Measurements from ENCODE around the gene NUP43.

The NUP43 gene

DNA sequence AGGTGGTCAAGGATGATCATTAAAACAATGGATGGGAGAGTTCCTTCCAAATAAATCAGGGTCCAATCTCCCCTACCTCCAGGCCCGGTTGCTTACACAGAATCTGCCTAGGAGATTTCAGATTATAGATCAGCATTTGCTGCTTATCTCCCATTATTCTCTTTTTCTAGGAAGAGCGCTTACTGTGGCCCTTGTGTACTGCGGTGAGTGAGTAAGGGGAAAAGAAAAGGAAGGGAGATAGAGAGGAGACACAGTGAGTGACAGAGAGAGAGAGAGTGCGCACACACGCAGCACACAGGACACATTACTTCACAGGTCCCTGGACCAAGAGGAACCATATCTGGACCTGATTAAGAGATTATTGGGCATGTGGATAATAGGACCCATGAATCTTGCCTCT, 34.6 kb downstream of the NUP43 start:
- Histone ChIP-seq H3K4me3 (ENCODE audit: low read length) (no peak overlapping the region), H3K79me1 (ENCODE audit: low read length) (peaks cover 4% of the 10 kb centered on the region), H4K8ac (ENCODE audit: low read depth, low read length) (no peak overlapping the region), H2BK15ac (replicated peaks; ENCODE audit: low read depth) (no peak overlapping the region), H3K4me1 (ENCODE audit: control insufficient read depth, low read depth, low read length) (peaks cover 13% of the 10 kb centered on the region), H3K4me2 (ENCODE audit: low read length) (no peak overlapping the region), H3K4ac (ENCODE audit: low read depth, low read length) (no peak overlapping the region), H3K79me2 (ENCODE audit: control insufficient read depth, insufficient read depth, low read length) (peaks cover 56% of the 10 kb centered on the region), H2BK120ac (ENCODE audit: low read depth, low read length) (no peak overlapping the region), H2AK5ac (ENCODE audit: low read length) (no peak overlapping the region), H3K27me3 (ENCODE audit: insufficient read depth, low read length, poor library complexity) (no peaks in the 10 kb centered on the region), H4K5ac (ENCODE audit: low read length) (no peak overlapping the region), H3K56ac (ENCODE audit: low read length) (peak overlapping the region; percentile 6), H3K27ac (ENCODE audit: low read depth, low read length) (peak overlapping the region; percentile 62), H3K23ac (ENCODE audit: low read length) (no peak overlapping the region), H3K36me3 (ENCODE audit: control insufficient read depth, insufficient read depth, low read length) (no peaks in the 10 kb centered on the region), H3K9ac (ENCODE audit: low read length) (no peak overlapping the region), H2BK5ac (ENCODE audit: low read length) (no peak overlapping the region), H3K18ac (ENCODE audit: low read length) (no peak overlapping the region)
- no peak for DNase-seq
- no CpG with 5 or more reads among the region's 5 CpGs for WGBS (ENCODE audit: extremely low coverage, insufficient coverage, low lambda C conversion rate)

DNA sequence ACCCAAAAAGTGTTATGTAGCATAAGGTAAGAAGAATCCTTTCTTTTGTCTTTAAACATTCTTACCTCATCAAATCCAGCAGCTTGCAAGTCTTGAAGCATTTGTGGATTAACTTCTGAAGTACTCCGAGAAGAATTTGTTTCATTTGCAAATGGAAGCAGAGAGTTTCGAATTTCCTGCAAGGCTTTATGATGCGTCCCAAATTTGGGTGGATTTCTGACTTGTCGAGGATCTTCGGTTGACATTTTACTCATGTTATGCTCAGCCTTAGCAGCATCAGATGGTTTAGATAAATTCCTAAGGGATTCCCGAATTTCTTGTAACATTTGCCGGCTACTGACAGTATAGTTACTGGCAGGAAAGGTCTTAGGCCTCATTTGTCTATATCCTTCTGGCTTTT, 44.6 kb downstream of the NUP43 start:
- H3K9ac ChIP-seq (ENCODE audit: low read length) = no peak overlapping the region
- H3K56ac ChIP-seq (ENCODE audit: low read length) = peak overlapping the region; percentile 40
- no peak overlapping the region for H3K23ac ChIP-seq (ENCODE audit: low read length)
- H3K4me1 ChIP-seq (ENCODE audit: control insufficient read depth, low read depth, low read length) = no peaks in the 10 kb centered on the region
- H3K79me1 ChIP-seq (ENCODE audit: low read length) = no peaks in the 10 kb centered on the region
- H3K79me2 ChIP-seq (ENCODE audit: control insufficient read depth, insufficient read depth, low read length) = peaks cover 35% of the 10 kb centered on the region
- H2AK5ac ChIP-seq (ENCODE audit: low read length) = no peak overlapping the region
- H4K8ac ChIP-seq (ENCODE audit: low read depth, low read length) = no peak overlapping the region
- H3K4me2 ChIP-seq (ENCODE audit: low read length) = no peak overlapping the region
- no peak overlapping the region for H2BK15ac ChIP-seq (replicated peaks; ENCODE audit: low read depth)
- WGBS (ENCODE audit: extremely low coverage, insufficient coverage, low lambda C conversion rate) = no CpG with 5 or more reads among the region's 7 CpGs
- no peak overlapping the region for H2BK5ac ChIP-seq (ENCODE audit: low read length)
- H2BK120ac ChIP-seq (ENCODE audit: low read depth, low read length) = no peak overlapping the region
- no peaks in the 10 kb centered on the region for H3K27me3 ChIP-seq (ENCODE audit: insufficient read depth, low read length, poor library complexity)
- H3K27ac ChIP-seq (ENCODE audit: low read depth, low read length) = peak overlapping the region; percentile 51
- H4K5ac ChIP-seq (ENCODE audit: low read length) = no peak overlapping the region
- no peaks in the 10 kb centered on the region for H3K36me3 ChIP-seq (ENCODE audit: control insufficient read depth, insufficient read depth, low read length)
- H3K4me3 ChIP-seq (ENCODE audit: low read length) = no peak overlapping the region
- peak; percentile 87 for DNase-seq
- no peak overlapping the region for H3K4ac ChIP-seq (ENCODE audit: low read depth, low read length)
- H3K18ac ChIP-seq (ENCODE audit: low read length) = no peak overlapping the region

DNA sequence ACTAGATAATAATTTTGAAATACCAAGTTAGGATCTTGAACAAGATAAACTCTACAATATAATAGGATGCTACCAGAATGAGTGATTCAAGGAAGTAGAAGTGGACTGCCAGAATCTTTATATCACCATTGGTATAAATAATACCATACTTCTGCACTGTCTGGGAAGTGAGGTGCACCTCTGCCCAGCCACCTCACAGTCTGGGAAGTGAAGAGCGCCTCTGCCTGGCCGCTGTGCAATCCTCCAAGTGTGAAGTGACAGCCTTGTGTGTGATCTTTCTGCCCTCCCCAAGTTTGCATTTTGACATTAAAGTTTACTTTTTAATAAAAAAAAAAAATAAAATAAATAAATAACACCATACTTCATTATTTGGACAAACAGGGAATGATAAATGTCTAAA, 47.2 kb downstream of the NUP43 start:
- Histone ChIP-seq H2BK15ac (replicated peaks; ENCODE audit: low read depth) (no peak overlapping the region), H3K27ac (ENCODE audit: low read depth, low read length) (no peak overlapping the region), H3K27me3 (ENCODE audit: insufficient read depth, low read length, poor library complexity) (no peaks in the 10 kb centered on the region), H2BK120ac (ENCODE audit: low read depth, low read length) (no peak overlapping the region), H3K9ac (ENCODE audit: low read length) (no peak overlapping the region), H3K79me2 (ENCODE audit: control insufficient read depth, insufficient read depth, low read length) (peaks cover 24% of the 10 kb centered on the region), H3K4ac (ENCODE audit: low read depth, low read length) (no peak overlapping the region), H3K4me3 (ENCODE audit: low read length) (no peak overlapping the region), H2BK5ac (ENCODE audit: low read length) (no peak overlapping the region), H4K5ac (ENCODE audit: low read length) (no peak overlapping the region), H3K36me3 (ENCODE audit: control insufficient read depth, insufficient read depth, low read length) (no peaks in the 10 kb centered on the region), H3K23ac (ENCODE audit: low read length) (no peak overlapping the region), H3K18ac (ENCODE audit: low read length) (no peak overlapping the region), H3K4me2 (ENCODE audit: low read length) (no peak overlapping the region), H2AK5ac (ENCODE audit: low read length) (no peak overlapping the region), H3K4me1 (ENCODE audit: control insufficient read depth, low read depth, low read length) (no peaks in the 10 kb centered on the region), H3K56ac (ENCODE audit: low read length) (no peak overlapping the region), H3K79me1 (ENCODE audit: low read length) (no peaks in the 10 kb centered on the region), H4K8ac (ENCODE audit: low read depth, low read length) (no peak overlapping the region)
- WGBS (ENCODE audit: extremely low coverage, insufficient coverage, low lambda C conversion rate) = no CpG with 5 or more reads among the region's 2 CpGs
- no peak for DNase-seq

DNA sequence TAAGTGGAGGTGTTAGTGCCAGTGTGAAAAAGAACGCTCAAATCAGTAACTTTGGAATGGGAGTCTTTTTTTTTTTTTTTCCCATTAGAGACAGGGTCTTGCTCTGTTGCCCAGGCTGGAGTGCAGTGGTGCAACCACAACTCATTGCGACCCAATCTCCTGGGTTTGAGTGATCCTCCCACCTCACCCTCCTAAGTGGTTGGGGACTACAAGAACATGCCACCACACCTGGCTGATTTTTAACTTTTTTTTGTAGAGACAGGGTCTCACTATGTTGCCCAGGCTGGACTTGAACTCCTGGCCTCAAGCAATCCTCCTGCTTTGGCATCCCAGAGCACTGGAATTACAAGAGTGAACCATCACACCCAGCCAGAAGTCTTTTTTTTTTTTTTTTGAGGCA, 48.2 kb downstream of the NUP43 start:
- Histone ChIP-seq H3K18ac (ENCODE audit: low read length) (no peak overlapping the region), H3K56ac (ENCODE audit: low read length) (no peak overlapping the region), H3K27ac (ENCODE audit: low read depth, low read length) (no peak overlapping the region), H3K79me2 (ENCODE audit: control insufficient read depth, insufficient read depth, low read length) (peaks cover 18% of the 10 kb centered on the region), H3K4ac (ENCODE audit: low read depth, low read length) (no peak overlapping the region), H2BK5ac (ENCODE audit: low read length) (no peak overlapping the region), H3K23ac (ENCODE audit: low read length) (no peak overlapping the region), H4K5ac (ENCODE audit: low read length) (no peak overlapping the region), H3K4me3 (ENCODE audit: low read length) (no peak overlapping the region), H2BK120ac (ENCODE audit: low read depth, low read length) (no peak overlapping the region), H3K79me1 (ENCODE audit: low read length) (no peaks in the 10 kb centered on the region), H3K9ac (ENCODE audit: low read length) (no peak overlapping the region), H4K8ac (ENCODE audit: low read depth, low read length) (no peak overlapping the region), H3K4me2 (ENCODE audit: low read length) (no peak overlapping the region), H2AK5ac (ENCODE audit: low read length) (no peak overlapping the region), H2BK15ac (replicated peaks; ENCODE audit: low read depth) (no peak overlapping the region), H3K27me3 (ENCODE audit: insufficient read depth, low read length, poor library complexity) (no peaks in the 10 kb centered on the region), H3K36me3 (ENCODE audit: control insufficient read depth, insufficient read depth, low read length) (no peaks in the 10 kb centered on the region), H3K4me1 (ENCODE audit: control insufficient read depth, low read depth, low read length) (no peaks in the 10 kb centered on the region)
- WGBS (ENCODE audit: extremely low coverage, insufficient coverage, low lambda C conversion rate) = no CpG with 5 or more reads among the region's 2 CpGs
- no peak for DNase-seq

DNA sequence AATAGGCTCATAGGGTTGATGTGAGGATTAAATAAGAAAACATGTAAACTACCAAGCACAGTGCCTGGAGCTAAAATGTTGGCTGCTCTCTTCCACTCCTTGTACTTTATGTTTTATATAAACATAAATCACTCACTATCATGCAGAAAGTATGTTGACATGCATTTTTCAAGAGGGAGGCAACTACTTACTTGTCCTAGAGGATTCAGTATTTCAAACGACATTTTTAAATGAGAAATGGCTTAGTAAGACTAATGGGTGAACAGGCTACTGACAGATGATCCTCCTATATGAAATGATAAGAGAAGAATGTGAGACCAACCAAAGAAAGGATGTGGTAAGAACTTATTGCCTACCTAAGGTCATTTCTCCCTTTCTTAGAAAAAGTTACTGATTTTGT, 49.4 kb downstream of the NUP43 start:
- Histone ChIP-seq H3K18ac (ENCODE audit: low read length) (no peak overlapping the region), H3K79me2 (ENCODE audit: control insufficient read depth, insufficient read depth, low read length) (peaks cover 14% of the 10 kb centered on the region), H2BK15ac (replicated peaks; ENCODE audit: low read depth) (no peak overlapping the region), H2BK5ac (ENCODE audit: low read length) (no peak overlapping the region), H4K8ac (ENCODE audit: low read depth, low read length) (no peak overlapping the region), H3K4me2 (ENCODE audit: low read length) (no peak overlapping the region), H3K27ac (ENCODE audit: low read depth, low read length) (no peak overlapping the region), H2AK5ac (ENCODE audit: low read length) (no peak overlapping the region), H3K4me3 (ENCODE audit: low read length) (no peak overlapping the region), H3K56ac (ENCODE audit: low read length) (no peak overlapping the region), H3K27me3 (ENCODE audit: insufficient read depth, low read length, poor library complexity) (no peaks in the 10 kb centered on the region), H3K36me3 (ENCODE audit: control insufficient read depth, insufficient read depth, low read length) (no peaks in the 10 kb centered on the region), H3K9ac (ENCODE audit: low read length) (no peak overlapping the region), H3K79me1 (ENCODE audit: low read length) (no peaks in the 10 kb centered on the region), H2BK120ac (ENCODE audit: low read depth, low read length) (no peak overlapping the region), H3K4ac (ENCODE audit: low read depth, low read length) (no peak overlapping the region), H4K5ac (ENCODE audit: low read length) (no peak overlapping the region), H3K4me1 (ENCODE audit: control insufficient read depth, low read depth, low read length) (no peaks in the 10 kb centered on the region), H3K23ac (ENCODE audit: low read length) (no peak overlapping the region)
- WGBS (ENCODE audit: extremely low coverage, insufficient coverage, low lambda C conversion rate) = no CpG with 5 or more reads among the region's 1 CpG
- no peak for DNase-seq

DNA sequence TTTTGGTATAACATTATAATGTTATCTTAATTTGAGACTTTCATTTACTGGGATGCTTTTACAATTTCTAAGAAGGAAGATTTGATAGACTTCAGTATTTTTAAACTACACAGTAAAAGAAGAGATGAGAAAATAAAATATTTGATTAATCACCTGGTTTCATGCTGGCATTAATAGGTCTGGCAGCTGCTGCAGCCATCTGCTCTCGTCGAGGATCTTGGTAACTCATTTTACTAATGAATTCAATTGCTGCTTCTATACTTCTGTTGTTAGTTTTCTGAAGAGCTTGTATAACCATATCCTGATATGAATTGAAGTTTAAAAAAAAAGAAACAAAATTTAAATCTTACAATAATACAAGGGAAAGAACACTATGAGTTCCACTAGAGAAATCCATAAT, 51.4 kb downstream of the NUP43 start:
- Histone ChIP-seq H3K79me1 (ENCODE audit: low read length) (peaks cover 2% of the 10 kb centered on the region), H3K4ac (ENCODE audit: low read depth, low read length) (no peak overlapping the region), H3K36me3 (ENCODE audit: control insufficient read depth, insufficient read depth, low read length) (no peaks in the 10 kb centered on the region), H2BK5ac (ENCODE audit: low read length) (no peak overlapping the region), H2AK5ac (ENCODE audit: low read length) (no peak overlapping the region), H3K4me1 (ENCODE audit: control insufficient read depth, low read depth, low read length) (no peaks in the 10 kb centered on the region), H3K18ac (ENCODE audit: low read length) (no peak overlapping the region), H3K79me2 (ENCODE audit: control insufficient read depth, insufficient read depth, low read length) (peaks cover 16% of the 10 kb centered on the region), H2BK120ac (ENCODE audit: low read depth, low read length) (no peak overlapping the region), H3K27ac (ENCODE audit: low read depth, low read length) (no peak overlapping the region), H4K8ac (ENCODE audit: low read depth, low read length) (no peak overlapping the region), H3K9ac (ENCODE audit: low read length) (no peak overlapping the region), H3K27me3 (ENCODE audit: insufficient read depth, low read length, poor library complexity) (no peaks in the 10 kb centered on the region), H2BK15ac (replicated peaks; ENCODE audit: low read depth) (no peak overlapping the region), H3K56ac (ENCODE audit: low read length) (no peak overlapping the region), H3K23ac (ENCODE audit: low read length) (no peak overlapping the region), H3K4me3 (ENCODE audit: low read length) (no peak overlapping the region), H3K4me2 (ENCODE audit: low read length) (no peak overlapping the region), H4K5ac (ENCODE audit: low read length) (no peak overlapping the region)
- no peak for DNase-seq
- WGBS (ENCODE audit: extremely low coverage, insufficient coverage, low lambda C conversion rate) = no CpG with 5 or more reads among the region's 2 CpGs
